SJCRH30 (cell line): ENCODE results near the gene HOXC6. TPM values are rescaled to one million over a fixed set of nuclear protein-coding genes. Genes with fewer than 3 reads are reported as not detected.
A peak's percentile ranks its signal among the peaks of the same experiment; 100 is the strongest.

Experiments
- DNase-seq, 2 experiments: peaks; one replicate each; pipeline ENCODE4 v3.0.0-alpha.2; 2015 to 2020
- H3K27ac ChIP-seq: fragments of 250-450 bp; sonication (Bioruptor Pico); 2 replicates; pipeline ENCODE4 v1.5.1; 2020; ENCODE audit warnings: mild to moderate bottlenecking, moderate library complexity
- H3K27me3 ChIP-seq: fragments of 250-450 bp; sonication (Bioruptor Pico); 2 replicates; pipeline ENCODE4 v1.5.1; 2020; ENCODE audit warnings: mild to moderate bottlenecking, moderate library complexity
- H3K36me3 ChIP-seq: fragments of 250-450 bp; sonication (Bioruptor Pico); 2 replicates; pipeline ENCODE4 v1.5.1; 2020; ENCODE audit warnings: mild to moderate bottlenecking, moderate library complexity
- H3K4me1 ChIP-seq: fragments of 250-450 bp; sonication (Bioruptor Pico); 2 replicates; pipeline ENCODE4 v1.5.1; 2020; ENCODE audit warnings: mild to moderate bottlenecking, moderate library complexity
- H3K4me3 ChIP-seq: fragments of 250-450 bp; sonication (Bioruptor Pico); 2 replicates; pipeline ENCODE4 v1.5.1; 2020; ENCODE audit warnings: mild to moderate bottlenecking, moderate library complexity
- H3K9me3 ChIP-seq: fragments of 250-450 bp; sonication (Bioruptor Pico); replicated peaks from 2 replicates; pipeline ENCODE4 v1.5.1; 2020; ENCODE audit warnings: mild to moderate bottlenecking, moderate library complexity
- total RNA-seq: library from RNA; depleted of rRNA; stranded (reverse); fragments of >200 nt; shearing (Covaris generic); gene quantifications from 2 replicates; pipeline ENCODE4 v1.2.3, GENCODE V29; 2014; rRNA removed

Gene HOXC6
- total RNA-seq = 1.3 and 2.2 TPM in 2 replicates

DNA sequence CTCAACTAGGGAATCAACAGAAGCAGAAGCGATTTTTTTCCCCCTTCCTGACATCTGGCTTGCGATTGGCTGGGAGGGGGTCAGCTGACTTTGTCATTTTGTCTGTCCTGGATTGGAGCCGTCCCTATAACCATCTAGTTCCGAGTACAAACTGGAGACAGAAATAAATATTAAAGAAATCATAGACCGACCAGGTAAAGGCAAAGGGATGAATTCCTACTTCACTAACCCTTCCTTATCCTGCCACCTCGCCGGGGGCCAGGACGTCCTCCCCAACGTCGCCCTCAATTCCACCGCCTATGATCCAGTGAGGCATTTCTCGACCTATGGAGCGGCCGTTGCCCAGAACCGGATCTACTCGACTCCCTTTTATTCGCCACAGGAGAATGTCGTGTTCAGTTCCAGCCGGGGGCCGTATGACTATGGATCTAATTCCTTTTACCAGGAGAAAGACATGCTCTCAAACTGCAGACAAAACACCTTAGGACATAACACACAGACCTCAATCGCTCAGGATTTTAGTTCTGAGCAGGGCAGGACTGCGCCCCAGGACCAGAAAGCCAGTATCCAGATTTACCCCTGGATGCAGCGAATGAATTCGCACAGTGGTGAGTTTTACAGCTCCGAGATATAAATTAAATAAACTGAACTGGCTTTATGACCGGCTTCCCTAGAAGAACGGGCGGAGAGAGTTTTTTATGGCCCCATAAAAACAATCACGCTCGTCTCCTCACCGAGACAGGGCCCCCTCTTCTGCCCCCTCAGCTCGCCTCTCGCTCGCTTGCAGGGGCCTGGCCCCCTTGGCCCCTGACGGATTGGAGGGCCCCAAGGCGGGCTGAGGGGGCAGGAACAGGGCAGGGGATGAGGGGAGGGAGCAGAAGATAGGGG is at the start of gene HOXC6:
HOXC6 (plus strand) TSS at position 127 of the 888 bp plus-strand sequence; CDS start at position 209, 82 bp downstream.
- no peaks in the 10 kb centered on the region for H3K9me3 ChIP-seq
- no peaks in the 10 kb centered on the region for H3K27me3 ChIP-seq
- H3K4me1 ChIP-seq = peaks cover 11% of the 10 kb centered on the region
- peak within 1 kb of the TSS; percentile 4; the same call in 1 of the 2 replicates for H3K27ac ChIP-seq
- peak within 1 kb of the TSS; percentile 69 for H3K4me3 ChIP-seq
- no peaks in the 10 kb centered on the region for H3K36me3 ChIP-seq
- peak; percentile 38 to 66 for DNase-seq

DNA sequence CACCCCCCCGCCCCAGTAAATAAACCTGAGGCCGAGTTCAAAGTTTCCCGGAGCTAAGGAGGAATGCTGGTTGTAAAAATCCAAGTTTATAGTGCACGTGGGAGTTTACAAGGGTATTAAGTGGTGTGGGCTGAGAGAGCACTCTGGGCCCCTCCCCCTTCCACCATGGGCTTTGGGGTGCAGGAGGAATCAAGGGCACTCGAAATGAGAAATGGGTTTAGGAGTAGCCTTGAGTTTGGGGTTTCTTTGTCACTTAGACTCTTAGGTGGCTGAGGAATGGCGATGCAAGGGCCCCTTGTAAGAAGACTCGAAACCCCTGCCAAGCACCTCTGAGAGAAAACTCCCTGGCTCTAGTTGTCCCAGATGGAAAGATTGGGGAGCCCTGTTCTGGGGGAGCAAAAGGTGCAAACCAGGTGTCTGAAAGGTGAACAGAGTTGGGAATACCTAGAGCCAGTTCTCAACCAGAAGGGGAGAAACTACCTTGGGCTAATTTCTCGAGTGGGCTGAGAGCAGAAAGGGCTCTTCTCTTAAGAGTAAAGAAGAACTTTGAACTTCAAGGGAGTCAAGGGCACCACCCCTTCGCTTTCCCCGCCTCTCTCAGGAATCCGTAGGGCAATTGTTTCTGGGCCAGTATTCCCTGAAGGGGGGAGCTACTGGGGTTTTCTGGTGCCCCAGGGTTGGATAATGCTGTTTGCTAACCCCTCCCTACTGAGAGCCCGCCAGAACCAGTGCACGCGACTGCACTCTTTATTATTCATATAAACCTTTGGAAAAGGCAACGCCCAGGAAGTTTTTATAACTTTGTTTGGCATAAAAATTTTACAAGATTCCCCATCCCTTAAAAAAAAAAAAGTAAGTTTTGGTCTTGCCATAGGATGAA is 49.5 kb upstream of the HOXC6 start:
- no peak overlapping the region for H3K4me3 ChIP-seq
- no peak overlapping the region for H3K27ac ChIP-seq
- DNase-seq = no peak
- no peaks in the 10 kb centered on the region for H3K36me3 ChIP-seq
- H3K9me3 ChIP-seq = no peaks in the 10 kb centered on the region
- H3K4me1 ChIP-seq = peaks cover 3% of the 10 kb centered on the region; the same call in 1 of the 2 replicates
- H3K27me3 ChIP-seq = peaks cover 13% of the 10 kb centered on the region

DNA sequence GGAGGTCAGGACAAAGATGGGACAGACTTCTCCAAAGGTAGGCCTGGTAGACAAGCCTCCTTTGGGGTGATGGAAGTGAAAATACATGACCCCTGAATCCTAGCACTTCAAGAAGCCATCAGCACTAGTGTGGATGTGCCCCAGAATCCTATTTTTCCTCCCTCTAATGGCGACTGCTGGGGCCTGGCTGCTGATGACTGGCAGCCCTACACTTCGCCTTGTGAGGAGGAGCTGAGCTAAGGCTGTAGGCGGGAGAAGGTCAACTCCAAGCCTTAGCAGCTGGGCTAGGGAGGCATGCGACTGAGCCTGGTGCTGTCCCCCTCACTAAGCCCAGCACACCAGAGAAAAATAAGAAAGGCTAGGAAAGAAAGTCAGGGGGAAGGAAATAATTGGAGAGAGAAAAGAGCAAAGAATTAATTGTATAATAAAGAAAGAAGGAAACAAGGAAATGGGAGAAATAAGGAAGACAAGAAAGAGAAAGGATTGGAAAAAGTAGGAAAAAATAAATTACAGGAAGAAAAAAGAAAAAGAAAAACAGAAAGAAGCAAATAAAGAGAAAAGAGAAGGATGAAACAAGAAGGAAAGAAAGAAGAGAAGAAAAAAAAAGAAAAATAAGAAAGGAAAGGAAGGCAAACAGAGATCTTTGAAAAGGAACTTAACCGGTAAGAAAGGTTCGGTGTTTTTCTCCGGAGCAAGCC is 48.0 kb upstream of the HOXC6 start:
- no peak for DNase-seq
- H3K9me3 ChIP-seq = no peaks in the 10 kb centered on the region
- peaks cover 13% of the 10 kb centered on the region for H3K27me3 ChIP-seq
- no peak overlapping the region for H3K27ac ChIP-seq
- H3K4me1 ChIP-seq = peaks cover 3% of the 10 kb centered on the region; the same call in 1 of the 2 replicates
- H3K36me3 ChIP-seq = no peaks in the 10 kb centered on the region
- no peak overlapping the region for H3K4me3 ChIP-seq

DNA sequence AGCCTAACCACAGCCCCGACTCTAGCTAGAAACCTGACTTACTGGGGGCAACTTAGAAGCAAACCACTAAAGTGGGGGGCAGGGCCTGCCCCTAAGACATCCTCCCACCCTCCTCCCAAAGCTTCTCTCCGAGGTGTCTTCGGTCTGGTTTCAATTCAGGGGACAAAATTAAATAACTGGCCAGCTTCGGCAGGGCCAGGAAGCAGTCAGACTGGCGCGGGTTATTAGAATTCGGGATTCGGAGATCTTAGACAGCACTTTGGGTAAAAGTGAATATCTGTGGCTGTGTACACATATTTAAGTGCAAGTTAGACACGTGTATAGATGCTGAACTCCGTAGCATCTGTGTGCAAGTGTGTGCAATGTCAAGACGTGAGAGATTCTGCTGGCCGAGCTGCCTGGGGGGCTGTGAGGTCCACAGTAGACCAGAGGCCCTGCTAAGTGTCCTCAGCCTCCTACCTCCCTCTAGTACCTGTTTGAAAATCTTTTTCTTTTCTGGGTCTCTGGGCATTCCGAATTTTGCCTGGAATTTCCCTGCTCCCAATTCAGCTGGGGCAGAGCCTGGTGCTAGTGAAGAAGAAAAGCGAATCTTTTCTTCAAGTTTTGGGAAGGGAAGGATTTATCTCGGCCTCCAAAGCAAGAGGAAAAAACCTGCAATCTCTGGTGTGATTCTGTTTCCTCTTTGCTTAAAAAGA is 47.3 kb upstream of the HOXC6 start:
- Histone ChIP-seq H3K4me3 (no peak overlapping the region), H3K4me1 (peaks cover 3% of the 10 kb centered on the region; the same call in 1 of the 2 replicates), H3K27ac (no peak overlapping the region), H3K9me3 (no peaks in the 10 kb centered on the region), H3K27me3 (peaks cover 13% of the 10 kb centered on the region), H3K36me3 (no peaks in the 10 kb centered on the region)
- DNase-seq = no peak

DNA sequence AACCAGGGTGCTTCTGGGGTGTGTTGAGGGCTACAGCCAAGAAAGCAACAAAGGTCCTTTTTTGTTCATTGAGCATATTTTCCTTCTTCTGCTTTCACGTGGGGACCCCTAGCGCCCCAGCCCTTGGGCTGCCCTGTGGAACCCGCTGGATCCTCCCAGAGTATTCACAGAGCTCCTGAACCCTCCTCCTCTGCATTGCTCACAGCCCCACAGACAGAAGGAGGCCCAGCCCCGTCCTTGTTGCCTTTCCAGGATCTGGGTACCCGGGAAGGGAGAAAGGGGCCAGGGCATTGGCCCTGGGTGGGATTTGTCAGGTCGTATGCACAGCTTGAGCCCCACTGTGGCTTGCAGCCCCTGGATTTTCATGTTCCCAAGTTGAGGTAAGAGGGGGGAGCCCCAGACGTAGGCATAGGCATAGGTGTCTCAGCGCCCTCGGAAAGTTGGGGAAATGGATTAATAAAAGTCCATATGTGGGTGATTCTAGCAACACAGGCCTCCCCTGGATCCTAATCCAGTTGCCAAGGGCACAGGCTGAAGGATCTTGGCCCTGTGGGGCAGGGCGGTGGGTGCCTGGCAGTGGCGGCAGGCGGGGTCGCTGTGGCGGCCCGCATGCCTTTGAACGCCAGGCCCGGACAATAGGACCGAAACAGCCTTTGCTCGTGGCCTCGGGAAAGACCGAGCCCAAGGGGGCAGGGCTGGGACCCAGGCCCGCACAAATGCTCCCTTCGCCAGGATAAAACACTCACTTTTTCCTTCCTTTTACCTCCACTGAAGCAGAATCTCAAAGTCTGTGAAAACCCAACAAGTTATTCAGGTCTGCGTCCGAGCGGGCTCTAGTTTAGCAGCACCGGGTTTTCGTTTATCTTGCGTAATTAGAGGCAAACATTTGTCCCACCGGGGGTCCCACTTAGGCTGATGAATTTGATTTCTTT is 46.3 kb upstream of the HOXC6 start:
- no peak for DNase-seq
- Histone ChIP-seq H3K4me3 (no peak overlapping the region), H3K27ac (no peak overlapping the region), H3K9me3 (no peaks in the 10 kb centered on the region), H3K36me3 (no peaks in the 10 kb centered on the region), H3K27me3 (peaks cover 13% of the 10 kb centered on the region), H3K4me1 (peaks cover 3% of the 10 kb centered on the region; the same call in 1 of the 2 replicates)

DNA sequence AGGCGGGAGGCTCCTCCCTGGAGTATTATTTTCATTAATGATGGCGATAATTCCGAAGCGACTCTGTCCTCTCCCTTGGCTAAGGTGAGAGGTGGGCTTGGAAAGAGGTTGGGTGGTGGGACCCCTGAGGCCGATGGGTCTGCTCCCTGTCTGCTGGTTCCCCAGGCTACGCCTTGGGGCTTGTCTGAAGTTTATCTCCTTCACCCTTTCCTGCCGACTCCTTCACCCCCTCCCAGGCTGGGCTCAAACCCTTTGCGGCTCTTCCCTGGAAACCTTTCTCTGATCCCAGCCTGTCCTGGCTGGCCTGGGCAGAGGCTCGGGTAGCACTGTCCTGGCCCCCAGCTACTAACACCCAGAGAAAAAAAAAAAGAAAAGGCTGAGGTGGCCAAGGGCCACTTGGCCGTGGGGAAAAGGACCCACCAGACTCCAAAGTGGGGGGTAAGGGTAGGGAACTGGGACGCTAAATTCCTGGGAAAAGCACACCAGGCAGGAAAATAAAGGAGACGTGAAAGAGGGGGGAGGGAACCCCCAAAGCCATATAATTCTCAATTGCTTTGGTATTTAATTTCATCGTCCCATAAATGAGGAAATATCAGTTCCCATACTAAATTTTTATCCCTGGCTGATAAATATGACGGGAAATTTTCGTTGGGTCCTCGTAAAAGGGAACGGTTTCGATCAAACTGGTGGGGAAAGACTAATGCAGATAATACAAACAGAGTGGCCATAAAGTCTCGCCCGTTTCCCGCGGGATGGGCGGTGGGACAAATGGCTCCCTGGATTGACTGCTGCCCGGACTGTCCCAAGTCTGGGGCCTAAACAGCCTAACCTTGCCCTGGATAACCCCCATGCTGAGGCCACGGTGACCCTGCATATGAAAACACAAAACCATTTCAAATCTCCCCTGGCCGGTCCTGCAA is 45.3 kb upstream of the HOXC6 start:
- Histone ChIP-seq H3K4me3 (no peak overlapping the region), H3K36me3 (no peaks in the 10 kb centered on the region), H3K27me3 (peaks cover 13% of the 10 kb centered on the region), H3K9me3 (no peaks in the 10 kb centered on the region), H3K4me1 (no peaks in the 10 kb centered on the region), H3K27ac (no peak overlapping the region)
- DNase-seq = no peak

DNA sequence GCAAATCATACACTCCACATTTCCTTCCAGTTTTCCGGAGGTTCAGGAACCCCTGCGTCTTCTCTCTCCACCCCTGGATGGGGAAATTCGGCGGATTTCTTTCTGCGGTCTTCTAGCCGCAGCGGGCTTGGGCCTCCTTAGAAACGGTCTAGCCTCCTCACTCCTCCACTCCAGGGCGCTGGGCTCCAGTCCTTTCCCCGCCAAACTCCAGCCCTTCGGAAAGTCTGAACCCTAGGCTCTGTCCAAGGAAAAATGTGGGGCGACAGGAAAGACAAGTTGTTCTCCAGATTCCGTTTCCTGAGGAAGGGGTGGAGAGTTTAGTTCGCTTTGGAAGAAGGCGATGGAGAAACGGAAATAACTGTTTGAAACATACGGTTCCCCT is 44.7 kb upstream of the HOXC6 start:
- no peaks in the 10 kb centered on the region for H3K36me3 ChIP-seq
- no peaks in the 10 kb centered on the region for H3K4me1 ChIP-seq
- no peak overlapping the region for H3K27ac ChIP-seq
- no peaks in the 10 kb centered on the region for H3K9me3 ChIP-seq
- H3K27me3 ChIP-seq = peaks cover 13% of the 10 kb centered on the region
- no peak overlapping the region for H3K4me3 ChIP-seq
- no peak for DNase-seq

DNA sequence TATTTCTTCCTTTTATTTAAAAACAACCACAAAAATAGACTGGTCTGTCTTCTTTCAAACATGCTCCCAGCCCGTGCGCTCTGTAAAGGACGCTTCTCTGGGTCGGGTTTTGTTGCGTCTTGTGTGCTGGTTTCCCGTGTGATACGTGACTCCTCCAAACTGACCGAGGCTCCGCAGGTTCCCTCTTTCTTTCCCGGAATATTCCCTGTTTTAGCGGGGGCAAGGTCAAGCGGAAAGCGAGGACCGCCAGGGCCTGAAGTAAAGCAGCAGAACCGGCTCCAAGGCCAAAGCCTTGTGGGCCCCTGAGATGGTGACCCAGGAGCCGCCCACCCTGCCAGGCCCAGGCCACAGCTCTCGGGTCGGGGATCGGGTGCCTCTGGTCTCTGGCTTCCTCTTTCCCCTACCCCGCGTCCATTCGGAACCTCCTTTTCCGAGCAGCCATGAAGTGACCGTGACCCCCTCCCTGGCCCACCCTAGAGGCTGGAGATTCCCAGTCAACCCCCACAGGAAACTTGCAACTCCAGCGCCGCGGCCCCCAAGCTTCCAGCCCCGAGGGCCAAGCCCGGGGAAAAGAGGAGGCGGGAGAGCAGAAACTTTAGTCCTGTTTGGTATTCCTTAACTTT is 44.2 kb upstream of the HOXC6 start:
- Histone ChIP-seq H3K27me3 (peaks cover 13% of the 10 kb centered on the region), H3K27ac (no peak overlapping the region), H3K4me3 (0 out of 2 replicates have a peak overlapping the region, but pooled peaks have one; percentile 19), H3K4me1 (no peaks in the 10 kb centered on the region), H3K36me3 (no peaks in the 10 kb centered on the region), H3K9me3 (no peaks in the 10 kb centered on the region)
- DNase-seq = no peak

DNA sequence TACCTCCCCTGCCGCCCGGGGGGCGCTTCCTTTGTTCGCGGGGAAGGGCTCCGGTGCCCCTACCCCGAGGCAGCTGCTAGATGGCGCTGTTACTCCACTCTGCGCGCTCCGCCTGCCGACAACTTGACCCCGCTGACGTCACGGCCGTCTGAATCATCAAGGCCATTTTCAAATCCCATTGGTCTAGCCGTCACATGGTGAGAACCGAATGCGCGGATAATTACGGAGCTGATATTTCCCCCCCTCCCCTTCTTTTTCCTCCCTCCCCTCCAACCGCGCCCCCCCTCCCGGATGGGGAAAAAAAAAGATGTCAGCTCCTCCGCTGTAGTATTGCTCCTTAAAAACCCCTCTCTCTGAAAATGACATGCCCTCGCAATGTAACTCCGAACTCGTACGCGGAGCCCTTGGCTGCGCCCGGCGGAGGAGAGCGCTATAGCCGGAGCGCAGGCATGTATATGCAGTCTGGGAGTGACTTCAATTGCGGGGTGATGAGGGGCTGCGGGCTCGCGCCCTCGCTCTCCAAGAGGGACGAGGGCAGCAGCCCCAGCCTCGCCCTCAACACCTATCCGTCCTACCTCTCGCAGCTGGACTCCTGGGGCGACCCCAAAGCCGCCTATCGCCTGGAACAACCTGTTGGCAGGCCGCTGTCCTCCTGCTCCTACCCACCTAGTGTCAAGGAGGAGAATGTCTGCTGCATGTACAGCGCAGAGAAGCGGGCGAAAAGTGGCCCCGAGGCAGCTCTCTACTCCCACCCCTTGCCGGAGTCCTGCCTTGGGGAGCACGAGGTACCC is 43.1 kb upstream of the HOXC6 start, which contains the start of gene HOXC10:
HOXC10 (plus strand) TSS at position 246 of the 791 bp plus-strand sequence; CDS start at position 360, 114 bp downstream.
- DNase-seq = peak; percentile 92 to 95
- Histone ChIP-seq H3K27ac (no peak within 1 kb of the TSS), H3K4me3 (peak within 1 kb of the TSS; percentile 40), H3K4me1 (no peaks in the 10 kb centered on the region), H3K27me3 (peaks cover 13% of the 10 kb centered on the region), H3K9me3 (no peaks in the 10 kb centered on the region), H3K36me3 (no peaks in the 10 kb centered on the region)

DNA sequence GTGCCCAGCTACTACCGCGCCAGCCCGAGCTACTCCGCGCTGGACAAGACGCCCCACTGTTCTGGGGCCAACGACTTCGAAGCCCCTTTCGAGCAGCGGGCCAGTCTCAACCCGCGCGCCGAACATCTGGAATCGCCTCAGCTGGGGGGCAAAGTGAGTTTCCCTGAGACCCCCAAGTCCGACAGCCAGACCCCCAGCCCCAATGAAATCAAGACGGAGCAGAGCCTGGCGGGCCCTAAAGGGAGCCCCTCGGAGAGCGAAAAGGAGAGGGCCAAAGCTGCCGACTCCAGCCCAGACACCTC is 42.6 kb upstream of the HOXC6 start:
- DNase-seq = no peak
- Histone ChIP-seq H3K27me3 (peaks cover 11% of the 10 kb centered on the region), H3K4me1 (no peaks in the 10 kb centered on the region), H3K9me3 (no peaks in the 10 kb centered on the region), H3K27ac (no peak overlapping the region), H3K4me3 (no peak overlapping the region), H3K36me3 (no peaks in the 10 kb centered on the region)

DNA sequence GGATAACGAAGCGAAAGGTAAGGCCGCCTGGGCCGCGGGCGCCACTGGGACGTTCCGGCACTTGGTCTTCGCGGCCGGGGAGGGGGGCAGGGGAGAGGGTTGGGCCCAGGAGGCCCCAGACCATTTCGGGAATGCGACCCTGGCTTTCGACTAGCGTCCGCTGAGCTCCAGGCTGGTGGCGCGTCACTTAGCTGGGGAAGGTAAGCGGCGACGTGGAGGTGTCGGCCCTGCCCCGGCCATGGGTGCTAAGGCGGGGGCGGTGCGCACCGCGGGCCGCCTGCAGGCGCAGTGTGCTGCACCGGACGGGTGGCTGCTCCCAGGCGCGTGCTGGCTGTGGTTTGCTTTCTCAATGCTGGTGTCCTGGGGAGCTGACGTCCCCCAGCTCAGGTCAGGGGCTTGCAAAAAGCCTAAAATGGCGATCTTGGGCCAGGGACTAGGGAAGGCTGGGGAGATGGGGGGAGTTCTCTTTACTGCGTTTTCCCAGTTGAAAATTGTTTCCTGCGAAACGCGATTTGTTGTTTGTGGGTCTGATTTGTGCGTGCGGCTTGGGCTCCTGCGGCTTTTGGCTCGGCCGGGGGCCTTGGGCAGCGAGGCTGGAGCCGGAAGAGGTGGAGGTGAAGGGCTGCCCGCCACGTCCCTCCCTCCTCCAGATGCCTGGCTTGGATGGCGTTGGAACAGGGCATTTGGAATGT is 42.1 kb upstream of the HOXC6 start:
- Histone ChIP-seq H3K4me1 (no peaks in the 10 kb centered on the region), H3K27ac (no peak overlapping the region), H3K9me3 (no peaks in the 10 kb centered on the region), H3K27me3 (peaks cover 13% of the 10 kb centered on the region), H3K4me3 (no peak overlapping the region), H3K36me3 (no peaks in the 10 kb centered on the region)
- DNase-seq = no peak
